Measurements from ENCODE around the gene OAF.

Gene OAF

GRCh38 chr11:120227228-120227852 is 16.5 kb downstream of the OAF start:
- H3K4me3 ChIP-seq (ENCODE audit: low read length): no peak overlapping the region
- no peak for TF ChIP-seq CTCF (IDR thresholded peaks at IDR 0.05; ENCODE audit: insufficient read depth, low read depth, low read length, missing control alignments)
- DNase-seq (ENCODE audit: low read depth): no peak

- TF ChIP-seq CTCF (IDR thresholded peaks at IDR 0.05; ENCODE audit: insufficient read depth, low read depth, low read length, missing control alignments): no peak
- H3K4me3 ChIP-seq (ENCODE audit: low read length): no peak overlapping the region
- DNase-seq (ENCODE audit: low read depth): no peak
These were observed 18.1 kb downstream of the OAF start for GRCh38 chr11:120228794-120229384.

- H3K4me3 ChIP-seq (ENCODE audit: low read length): no peak overlapping the region
- DNase-seq (ENCODE audit: low read depth): peak; percentile 49
- TF ChIP-seq CTCF (IDR thresholded peaks at IDR 0.05; ENCODE audit: insufficient read depth, low read depth, low read length, missing control alignments): peak; percentile 81
These were observed 18.9 kb downstream of the OAF start for GRCh38 chr11:120229451-120230424.

GRCh38 chr11:120230433-120231071 is 19.7 kb downstream of the OAF start:
- no peak for TF ChIP-seq CTCF (IDR thresholded peaks at IDR 0.05; ENCODE audit: insufficient read depth, low read depth, low read length, missing control alignments)
- H3K4me3 ChIP-seq (ENCODE audit: low read length): no peak overlapping the region
- DNase-seq (ENCODE audit: low read depth): no peak

- no peak for TF ChIP-seq CTCF (IDR thresholded peaks at IDR 0.05; ENCODE audit: insufficient read depth, low read depth, low read length, missing control alignments)
- no peak overlapping the region for H3K4me3 ChIP-seq (ENCODE audit: low read length)
- DNase-seq (ENCODE audit: low read depth): no peak
These were observed 21.1 kb downstream of the OAF start for GRCh38 chr11:120231963-120232362.

GRCh38 chr11:120233207-120233803 is 22.5 kb downstream of the OAF start:
- no peak overlapping the region for H3K4me3 ChIP-seq (ENCODE audit: low read length)
- no peak for DNase-seq (ENCODE audit: low read depth)
- TF ChIP-seq CTCF (IDR thresholded peaks at IDR 0.05; ENCODE audit: insufficient read depth, low read depth, low read length, missing control alignments): no peak

All from epithelial cell of esophagus (primary cell).